Erythroblast (primary cell): ENCODE results near the gene KMO.

ENCODE experiments used
- GATA1 ChIP-seq: IDR thresholded peaks from 2 replicates; pipeline ENCODE4 v1.6.1; 2011; ENCODE audit warnings: low read depth, mild to moderate bottlenecking, control low read depth, low read length, moderate library complexity
- POLR2A ChIP-seq: IDR thresholded peaks from 2 replicates; pipeline ENCODE4 v1.6.1; 2011; ENCODE audit warnings: mild to moderate bottlenecking, low read length

- TF ChIP-seq POLR2A (no peak), GATA1 (no peak)
Measured at GRCh38 chr1:241582921-241583321, 50.7 kb downstream of the KMO start.
